Left lung (tissue), 10 donors: Measurements from ENCODE around the gene PPP2R2B. TPM values are rescaled to one million over a fixed set of nuclear protein-coding genes. Genes with fewer than 3 reads are reported as not detected.
A peak's percentile ranks its signal among the peaks of the same experiment; 100 is the strongest.

Experiments
- ATAC-seq: fragments of 200-7000 bp; cut with Tn5 transposase; one replicate; pipeline ENCODE4 v1.9.1; 2020; ENCODE audit warnings: moderate library complexity
- DNase-seq, 4 donors: peaks; one replicate each; pipeline ENCODE4 v3.0.0-alpha.2; 2013 to 2020
- H3K27ac ChIP-seq, 2 donors: fragments of 200-600 bp; sonication (generic) in 1 of 2; one replicate each; pipeline versions ENCODE4 v1.5.0 to v1.8.0; 2020 to 2021
- H3K27me3 ChIP-seq, 2 donors: fragments of 200-600 bp; sonication (generic) in 1 of 2; one replicate each; pipeline versions ENCODE4 v1.5.0 to v1.8.0; 2020 to 2021
- H3K36me3 ChIP-seq, 2 donors: fragments of 200-600 bp; sonication (generic) in 1 of 2; one replicate each; pipeline versions ENCODE4 v1.5.0 to v1.8.0; 2020 to 2021
- H3K4me1 ChIP-seq, 2 donors: fragments of 200-600 bp; one replicate each; pipeline ENCODE4 v1.8.0; 2021
- H3K4me3 ChIP-seq, 2 donors: fragments of 200-600 bp; sonication (generic) in 1 of 2; one replicate each; pipeline versions ENCODE4 v1.5.0 to v1.8.0; 2020 to 2021; ENCODE audit warnings: mild to moderate bottlenecking in 1 of 2
- H3K9me3 ChIP-seq, 2 donors: fragments of 200-600 bp; sonication (generic) in 1 of 2; one replicate each; pipeline versions ENCODE4 v1.5.0 to v1.8.0; 2020 to 2021
- intact Hi-C, 2 donors: fragments of 100-400 bp; cut with DNase I; formaldehyde crosslinking; loops; one replicate each; pipeline versions ENCODE4 v1.11.2 to v1.14.2; 2022
- polyA plus RNA-seq, 6 donors: library from polyadenylated mRNA; unstranded; fragments of 120-200 nt; gene quantifications; one replicate each; pipeline ENCODE4 v1.2.1, GENCODE V29; 2013; ENCODE audit not compliant: insufficient read length in 6 of 6
- total RNA-seq, 2 donors: library from RNA; stranded (reverse); fragmentation: NEBNext Ultra II Directional; extraction: Animal tissue kit (Norgen Biotek cat#: 25700); gene quantifications; one replicate each; pipeline ENCODE4 v1.2.1, GENCODE V29; 2021
- TF ChIP-seq, protein P1 (sequence below), 2 donors: fragments of 200-600 bp; sonication (generic) in 1 of 2; IDR thresholded peaks; one replicate each; pipeline versions ENCODE4 v1.5.0 to v1.8.0; 2021; ENCODE audit warnings: antibody characterized with exemption in 2 of 2
- donor health status: DM: no; HTN: yes; CAD: no.
- donor health status: DM: no; HTN: no; CAD: no.

Gene PPP2R2B
- total and polyA plus RNA-seq, 8 donors = 0.23 to 1.5 (median 0.43) TPM

DNA sequence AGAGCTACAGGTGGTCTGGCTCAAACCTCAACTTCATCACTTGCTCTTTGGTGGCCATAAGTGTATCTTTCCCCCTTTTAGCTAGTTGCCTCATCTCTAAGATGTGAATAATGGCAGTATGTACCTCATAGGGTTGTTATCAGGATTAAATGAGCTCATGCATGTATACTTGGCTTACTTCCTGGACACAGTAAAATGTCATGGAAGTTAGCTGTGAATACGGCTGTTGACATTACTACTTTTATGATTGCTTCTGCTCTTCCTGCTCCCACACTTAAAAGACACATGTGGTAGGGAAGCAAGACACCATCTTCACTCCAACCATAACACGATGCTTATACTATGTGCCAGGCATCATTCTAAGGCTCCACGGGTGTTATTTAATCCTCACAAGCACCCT, 248.1 kb downstream of the PPP2R2B start:
- intact Hi-C loops = no loop called here
- no peaks in the 10 kb centered on the region for H3K36me3 ChIP-seq
- no peaks in the 10 kb centered on the region for H3K9me3 ChIP-seq
- DNase-seq (no peak), ATAC-seq (no peak)
- no peak overlapping the region for H3K27ac ChIP-seq
- TF ChIP-seq, protein P1, sequence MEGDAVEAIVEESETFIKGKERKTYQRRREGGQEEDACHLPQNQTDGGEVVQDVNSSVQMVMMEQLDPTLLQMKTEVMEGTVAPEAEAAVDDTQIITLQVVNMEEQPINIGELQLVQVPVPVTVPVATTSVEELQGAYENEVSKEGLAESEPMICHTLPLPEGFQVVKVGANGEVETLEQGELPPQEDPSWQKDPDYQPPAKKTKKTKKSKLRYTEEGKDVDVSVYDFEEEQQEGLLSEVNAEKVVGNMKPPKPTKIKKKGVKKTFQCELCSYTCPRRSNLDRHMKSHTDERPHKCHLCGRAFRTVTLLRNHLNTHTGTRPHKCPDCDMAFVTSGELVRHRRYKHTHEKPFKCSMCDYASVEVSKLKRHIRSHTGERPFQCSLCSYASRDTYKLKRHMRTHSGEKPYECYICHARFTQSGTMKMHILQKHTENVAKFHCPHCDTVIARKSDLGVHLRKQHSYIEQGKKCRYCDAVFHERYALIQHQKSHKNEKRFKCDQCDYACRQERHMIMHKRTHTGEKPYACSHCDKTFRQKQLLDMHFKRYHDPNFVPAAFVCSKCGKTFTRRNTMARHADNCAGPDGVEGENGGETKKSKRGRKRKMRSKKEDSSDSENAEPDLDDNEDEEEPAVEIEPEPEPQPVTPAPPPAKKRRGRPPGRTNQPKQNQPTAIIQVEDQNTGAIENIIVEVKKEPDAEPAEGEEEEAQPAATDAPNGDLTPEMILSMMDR (IDR thresholded peaks at IDR 0.05) = no peak
- H3K4me3 ChIP-seq = no peak overlapping the region
- H3K27me3 ChIP-seq = no peaks in the 10 kb centered on the region
- no peaks in the 10 kb centered on the region for H3K4me1 ChIP-seq

DNA sequence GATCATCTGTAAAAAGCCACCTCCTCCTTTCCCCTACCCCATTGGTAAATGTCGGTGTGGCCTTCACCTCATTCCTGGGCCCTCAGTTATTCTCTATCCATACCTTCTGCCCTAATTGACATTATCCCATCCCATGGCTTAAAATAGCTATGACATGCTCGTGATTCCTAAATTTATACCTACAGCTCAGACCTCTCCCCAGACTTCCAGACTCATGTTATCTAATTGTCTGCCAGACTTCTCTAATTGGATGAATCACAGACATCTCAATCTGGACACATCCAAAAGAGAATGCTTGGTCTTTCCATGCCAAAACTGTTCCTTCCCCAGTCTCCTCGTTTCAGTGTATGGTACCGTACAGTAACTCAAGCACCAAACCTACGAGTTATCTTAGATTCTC, 249.6 kb downstream of the PPP2R2B start:
- TF ChIP-seq, protein P1 (IDR thresholded peaks at IDR 0.05) = no peak
- Histone ChIP-seq H3K27ac (no peak overlapping the region), H3K4me1 (no peaks in the 10 kb centered on the region), H3K27me3 (no peaks in the 10 kb centered on the region), H3K9me3 (no peaks in the 10 kb centered on the region), H3K36me3 (no peaks in the 10 kb centered on the region), H3K4me3 (no peak overlapping the region)
- no peak for ATAC-seq
- DNase-seq = no peak
- intact Hi-C loops = no loop called here

DNA sequence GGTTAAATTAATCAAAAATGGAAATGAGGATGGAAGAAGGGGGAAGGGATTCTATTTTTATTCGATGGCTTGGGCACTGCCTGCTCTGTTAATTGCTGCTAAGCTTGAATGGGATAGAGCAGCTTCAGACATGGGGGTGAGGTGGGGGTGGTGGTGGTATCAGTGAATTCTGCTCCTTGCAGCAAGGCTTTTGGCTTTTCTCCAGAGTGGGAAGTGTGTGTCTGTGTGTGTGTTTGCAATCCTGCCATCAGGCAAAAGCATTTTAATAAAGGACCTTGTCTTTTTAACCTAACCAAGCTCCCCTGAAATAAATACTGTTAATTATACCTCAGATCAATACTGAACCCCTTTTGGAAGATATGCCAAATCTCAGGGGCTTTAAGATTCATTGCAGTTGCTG, 251.6 kb downstream of the PPP2R2B start:
- Histone ChIP-seq H3K27ac (no peak overlapping the region), H3K27me3 (no peaks in the 10 kb centered on the region), H3K9me3 (no peaks in the 10 kb centered on the region), H3K4me3 (no peak overlapping the region), H3K4me1 (no peaks in the 10 kb centered on the region), H3K36me3 (no peaks in the 10 kb centered on the region)
- TF ChIP-seq, protein P1 (IDR thresholded peaks at IDR 0.05) = no peak
- intact Hi-C loops = no loop called here
- DNase-seq (no peak), ATAC-seq (no peak)

- DNase-seq = peak in 1 of 4 donors; percentile 3
These were observed 254.4 kb downstream of the PPP2R2B start for GRCh38 chr5:146624179-146624578.

GRCh38 chr5:146623666-146624065, 254.9 kb downstream of the PPP2R2B start:
- DNase-seq = no peak
- TF ChIP-seq, protein P1 (IDR thresholded peaks at IDR 0.05) = no peak
- intact Hi-C loops = no loop called here
- H3K9me3 ChIP-seq = no peaks in the 10 kb centered on the region
- ATAC-seq = no peak
- no peak overlapping the region for H3K4me3 ChIP-seq
- no peaks in the 10 kb centered on the region for H3K36me3 ChIP-seq
- no peak overlapping the region for H3K27ac ChIP-seq
- no peaks in the 10 kb centered on the region for H3K27me3 ChIP-seq
- no peaks in the 10 kb centered on the region for H3K4me1 ChIP-seq

More at GRCh38 chr5:146624179-146624578, 254.4 kb downstream of the PPP2R2B start:
- Histone ChIP-seq H3K36me3 (no peaks in the 10 kb centered on the region), H3K4me3 (no peak overlapping the region), H3K9me3 (no peaks in the 10 kb centered on the region), H3K4me1 (no peaks in the 10 kb centered on the region), H3K27me3 (no peaks in the 10 kb centered on the region), H3K27ac (no peak overlapping the region)
- no peak for ATAC-seq
- intact Hi-C loops = no loop called here
- TF ChIP-seq, protein P1 (IDR thresholded peaks at IDR 0.05) = no peak
